ENCODE measurements around the gene DNAJA3. TPM values are rescaled to one million over a fixed set of nuclear protein-coding genes. Genes with fewer than 3 reads are reported as not detected.

Gene DNAJA3
- total RNA-seq, 1 experiment from 2014 or later, result 93.3 TPM

GRCh38 chr16:4378161-4378666, 47.5 kb upstream of the DNAJA3 start (continued):
- no peak for TF ChIP-seq EZH2phosphoT487 (IDR thresholded peaks at IDR 0.05; ENCODE audit: borderline replicate concordance)
- no peak for TF ChIP-seq CBX3 (IDR thresholded peaks at IDR 0.05; ENCODE audit: low read depth)
- no peak for TF ChIP-seq FOSL1 (IDR thresholded peaks at IDR 0.05; ENCODE audit: low read depth)
- TF ChIP-seq ZBTB33 (IDR thresholded peaks at IDR 0.05; ENCODE audit: extremely low read depth, insufficient replicate concordance, low read length), result no peak
- no peak for TF ChIP-seq POLR2AphosphoS5 (IDR thresholded peaks at IDR 0.05; ENCODE audit: low read depth, low read length)
- no peak for TF ChIP-seq SRF (IDR thresholded peaks at IDR 0.05; ENCODE audit: low read depth)
- TF ChIP-seq CEBPB (IDR thresholded peaks at IDR 0.05; ENCODE audit: low read depth), result no peak

GRCh38 chr16:4378999-4379690, 46.5 kb upstream of the DNAJA3 start:
- no peaks in the 10 kb centered on the region for H4K20me1 ChIP-seq (ENCODE audit: insufficient read depth)
- intact Hi-C loops (cut with micrococcal nuclease), result no loop called here
- H3K4me1 ChIP-seq (ENCODE audit: control insufficient read depth in 1 of 2, insufficient read depth in 2 of 2, low read length in 2 of 2), result peaks cover 15 to 39% of the 10 kb centered on the region in 2 experiments
- no peaks in the 10 kb centered on the region for H3K36me3 ChIP-seq (ENCODE audit: control insufficient read depth in 1 of 2, insufficient read depth in 2 of 2, low read length in 2 of 2)
- no peaks in the 10 kb centered on the region for H3K9me2 ChIP-seq (ENCODE audit: insufficient read depth)
- no peak overlapping the region for H3K4me3 ChIP-seq (replicated peaks in 1 of 2; ENCODE audit: low read depth in 1 of 2, low read length in 2 of 2)
- no peak overlapping the region for H2AFZ ChIP-seq (ENCODE audit: low read depth, low read length, poor library complexity, severe bottlenecking)
- DNase-seq (ENCODE audit: low read depth, low spot score) (no peak), ATAC-seq (no peak)
- no peaks in the 10 kb centered on the region for H3K9me3 ChIP-seq (ENCODE audit: control insufficient read depth in 1 of 2, insufficient read depth in 1 of 2, low read depth in 1 of 2, low read length in 2 of 2)
- H3K9ac ChIP-seq (ENCODE audit: low read length), result no peak overlapping the region
- ChIA-PET POLR2A (no interaction called here), CTCF (no interaction called here), RAD21 (ENCODE audit: low non-redundant PET in 1 of 2, low total read pairs in 2 of 2, uncharacterized antibody in 2 of 2, unreplicated experiment in 2 of 2) (no interaction called here)
- no peaks in the 10 kb centered on the region for H3K27me3 ChIP-seq (ENCODE audit: insufficient read depth, low read length)
- BruUV-seq (replicated peaks), result no TSS peak
- TF ChIP-seq ZFX (IDR thresholded peaks at IDR 0.05) (no peak), ZBTB33 (IDR thresholded peaks at IDR 0.05; ENCODE audit: extremely low read depth, insufficient replicate concordance, low read length) (no peak), REST (IDR thresholded peaks at IDR 0.05; ENCODE audit: low read depth) (no peak), TCF7L2 (IDR thresholded peaks at IDR 0.05; ENCODE audit: borderline replicate concordance, extremely low read depth, insufficient read depth, insufficient read length) (no peak)
- H3K27ac ChIP-seq (ENCODE audit: low read depth, low read length), result no peak overlapping the region
- peaks cover 9% of the 10 kb centered on the region; the same call in 1 of the 2 replicates for H3K79me2 ChIP-seq (ENCODE audit: insufficient read depth, low read length)
- no peak overlapping the region for H3K4me2 ChIP-seq (ENCODE audit: low read length)
